H9 (cell line): ENCODE measurements around the gene TMPRSS7. TPM values are rescaled to one million over a fixed set of nuclear protein-coding genes. Genes with fewer than 3 reads are reported as not detected.

Experiments used
- DNase-seq: peaks from one replicate; pipeline ENCODE4 v3.0.0-alpha.2; 2017
- H2AFZ ChIP-seq: one replicate; pipeline ENCODE4 v1.6.1; 2013; ENCODE audit warnings: mild to moderate bottlenecking, low read length, control low read depth, moderate library complexity
- H2AK5ac ChIP-seq: 2 replicates; pipeline ENCODE4 v1.6.1; 2013; ENCODE audit warnings: low read length, control low read depth, mixed read lengths; ENCODE audit not compliant: insufficient read length
- H2BK120ac ChIP-seq: one replicate; pipeline ENCODE4 v1.6.1; 2013; ENCODE audit warnings: low read depth, mild to moderate bottlenecking, low read length, control low read depth, inconsistent platforms; ENCODE audit not compliant: poor library complexity, severe bottlenecking
- H2BK12ac ChIP-seq: 2 replicates; pipeline ENCODE4 v1.6.1; 2013; ENCODE audit warnings: low read length, control low read depth, mixed read lengths, low read depth; ENCODE audit not compliant: insufficient read length
- H2BK15ac ChIP-seq: 2 replicates; pipeline ENCODE4 v1.6.1; 2013; ENCODE audit warnings: low read depth, low read length, control low read depth
- H2BK20ac ChIP-seq: one replicate; pipeline ENCODE4 v1.6.1; 2013; ENCODE audit warnings: low read depth, mild to moderate bottlenecking, low read length, control low read depth, inconsistent platforms; ENCODE audit not compliant: poor library complexity, severe bottlenecking
- H2BK5ac ChIP-seq: 2 replicates; pipeline ENCODE4 v1.6.1; 2013; ENCODE audit warnings: low read length, control low read depth, mixed read lengths; ENCODE audit not compliant: insufficient read length
- H3K14ac ChIP-seq: 2 replicates; pipeline ENCODE4 v1.6.1; 2013; ENCODE audit warnings: low read length, control low read depth; ENCODE audit not compliant: insufficient read depth
- H3K18ac ChIP-seq: 2 replicates; pipeline ENCODE4 v1.6.1; 2013; ENCODE audit warnings: low read depth, mild to moderate bottlenecking, mixed read lengths, low read length, control low read depth; ENCODE audit not compliant: insufficient read length
- H3K23ac ChIP-seq: 2 replicates; pipeline ENCODE4 v1.6.1; 2013; ENCODE audit warnings: low read length, control low read depth, mixed read lengths, low read depth; ENCODE audit not compliant: insufficient read length
- H3K23me2 ChIP-seq: 2 replicates; pipeline ENCODE4 v1.6.1; 2013; ENCODE audit warnings: low read depth, mild to moderate bottlenecking, mixed read lengths, low read length, control low read depth; ENCODE audit not compliant: insufficient read length, poor library complexity, severe bottlenecking
- H3K27ac ChIP-seq: 2 replicates; pipeline ENCODE4 v1.5.1; 2013; ENCODE audit warnings: low read length, control low read depth, mixed read lengths, low read depth; ENCODE audit not compliant: insufficient read length
- H3K27me3 ChIP-seq: 2 replicates; pipeline ENCODE4 v1.6.1; 2013; ENCODE audit warnings: low read length, control low read depth, inconsistent platforms; ENCODE audit not compliant: insufficient read depth
- H3K4ac ChIP-seq: 2 replicates; pipeline ENCODE4 v1.6.1; 2013; ENCODE audit warnings: low read depth, mild to moderate bottlenecking, control low read depth, inconsistent platforms, low read length, moderate library complexity
- H3K4me1 ChIP-seq: 2 replicates; pipeline ENCODE4 v1.6.1; 2013; ENCODE audit warnings: low read length, control low read depth, inconsistent platforms; ENCODE audit not compliant: insufficient read depth
- H3K4me2 ChIP-seq: 2 replicates; pipeline ENCODE4 v1.6.1; 2013; ENCODE audit warnings: low read length, control low read depth, mixed read lengths; ENCODE audit not compliant: insufficient read length, insufficient read depth
- H3K56ac ChIP-seq: 2 replicates; pipeline ENCODE4 v1.6.1; 2013; ENCODE audit warnings: low read depth, mild to moderate bottlenecking, mixed read lengths, low read length, control low read depth; ENCODE audit not compliant: insufficient read length
- H3K79me1 ChIP-seq: 2 replicates; pipeline ENCODE4 v1.6.1; 2013; ENCODE audit warnings: low read depth, mild to moderate bottlenecking, moderate library complexity, low read length, control low read depth, inconsistent platforms; ENCODE audit not compliant: insufficient read depth, poor library complexity, severe bottlenecking
- H3K79me2 ChIP-seq: 2 replicates; pipeline ENCODE4 v1.6.1; 2013; ENCODE audit warnings: low read length, control low read depth, inconsistent platforms; ENCODE audit not compliant: insufficient read depth
- H3K9ac ChIP-seq: 2 replicates; pipeline ENCODE4 v1.6.1; 2013; ENCODE audit warnings: low read length, control low read depth, mixed read lengths; ENCODE audit not compliant: insufficient read length; ENCODE audit errors: extremely low read depth
- H3K9me3 ChIP-seq: one replicate; pipeline ENCODE4 v1.6.1; 2013; ENCODE audit warnings: low read depth, low read length, inconsistent platforms; ENCODE audit not compliant: control insufficient read depth
- H3T11ph ChIP-seq: one replicate; pipeline ENCODE4 v1.6.1; 2013; ENCODE audit warnings: mild to moderate bottlenecking, low read length, control low read depth, inconsistent platforms
- H4K20me1 ChIP-seq: one replicate; pipeline ENCODE4 v1.6.1; 2013; ENCODE audit not compliant: control insufficient read depth, insufficient read length, insufficient read depth
- H4K5ac ChIP-seq: 2 replicates; pipeline ENCODE4 v1.6.1; 2013; ENCODE audit warnings: low read depth, mild to moderate bottlenecking, mixed read lengths, low read length, control low read depth; ENCODE audit not compliant: insufficient read length
- H4K8ac ChIP-seq: replicated peaks from 2 replicates; pipeline ENCODE4 v1.6.1; 2013; ENCODE audit warnings: low read length, control low read depth, mixed read lengths, low read depth; ENCODE audit not compliant: insufficient read length
- H4K91ac ChIP-seq: 2 replicates; pipeline ENCODE4 v1.6.1; 2013; ENCODE audit warnings: low read depth, mild to moderate bottlenecking, moderate library complexity, mixed read lengths, low read length, control low read depth; ENCODE audit not compliant: insufficient read length
- H3K27ac Mint-ChIP-seq, 3 experiments: 2 replicates in 2 of 3; 3 replicates in 1 of 3; pipeline ENCODE4 v1.8.0; 2020 to 2021; ENCODE audit warnings: mixed read lengths in 3 of 3, mild to moderate bottlenecking in 1 of 3, moderate library complexity in 1 of 3
- H3K27me3 Mint-ChIP-seq: 2 replicates; pipeline ENCODE4 v1.8.0; 2021; ENCODE audit warnings: low read depth, mild to moderate bottlenecking, moderate library complexity, mixed read lengths
- H3K36me3 Mint-ChIP-seq, 3 experiments: 2 replicates in 2 of 3; 3 replicates in 1 of 3; pipeline ENCODE4 v1.8.0; 2020 to 2021; ENCODE audit warnings: low read depth in 3 of 3, mixed read lengths in 3 of 3; ENCODE audit not compliant: insufficient read depth in 1 of 3
- H3K4me1 Mint-ChIP-seq, 2 experiments: 2 replicates each; pipeline ENCODE4 v1.8.0; 2020; ENCODE audit warnings: mixed read lengths in 2 of 2
- H3K4me3 Mint-ChIP-seq, 2 experiments: 2 replicates in 1 of 2; 3 replicates in 1 of 2; pipeline ENCODE4 v1.8.0; 2020 to 2021; ENCODE audit warnings: mild to moderate bottlenecking in 2 of 2, mixed read lengths in 2 of 2, moderate library complexity in 1 of 2
- H3K9me3 Mint-ChIP-seq, 2 experiments: 2 replicates in 1 of 2; 3 replicates in 1 of 2; pipeline ENCODE4 v1.8.0; 2020; ENCODE audit warnings: mild to moderate bottlenecking in 2 of 2, mixed read lengths in 2 of 2, moderate library complexity in 1 of 2
- WGBS: extraction: QIAGEN DNeasy Blood & Tissue Kit; methylation state at CpG from one replicate; pipeline ENCODE4 v1.1.7; 2013; ENCODE audit warnings: missing lambda C conversion rate, low lambda C conversion rate, mixed read lengths; ENCODE audit not compliant: insufficient read length; ENCODE audit errors: extremely low coverage; 5-methylcytosine and 5-hydroxymethylcytosine counted together
- total RNA-seq: library from RNA; stranded (reverse); gene quantifications from 2 replicates; pipeline ENCODE4 v1.2.1, GENCODE V29; 2021
- TF ChIP-seq, protein P1 (sequence below): fragments of 200-600 bp; sonication (generic); conservative IDR thresholded peaks from 3 replicates; pipeline ENCODE4 v1.8.0; 2021; ENCODE audit warnings: antibody characterized with exemption, mild to moderate bottlenecking

TMPRSS7 gene
- total RNA-seq, 1 experiment from 2014 or later = not detected

DNA sequence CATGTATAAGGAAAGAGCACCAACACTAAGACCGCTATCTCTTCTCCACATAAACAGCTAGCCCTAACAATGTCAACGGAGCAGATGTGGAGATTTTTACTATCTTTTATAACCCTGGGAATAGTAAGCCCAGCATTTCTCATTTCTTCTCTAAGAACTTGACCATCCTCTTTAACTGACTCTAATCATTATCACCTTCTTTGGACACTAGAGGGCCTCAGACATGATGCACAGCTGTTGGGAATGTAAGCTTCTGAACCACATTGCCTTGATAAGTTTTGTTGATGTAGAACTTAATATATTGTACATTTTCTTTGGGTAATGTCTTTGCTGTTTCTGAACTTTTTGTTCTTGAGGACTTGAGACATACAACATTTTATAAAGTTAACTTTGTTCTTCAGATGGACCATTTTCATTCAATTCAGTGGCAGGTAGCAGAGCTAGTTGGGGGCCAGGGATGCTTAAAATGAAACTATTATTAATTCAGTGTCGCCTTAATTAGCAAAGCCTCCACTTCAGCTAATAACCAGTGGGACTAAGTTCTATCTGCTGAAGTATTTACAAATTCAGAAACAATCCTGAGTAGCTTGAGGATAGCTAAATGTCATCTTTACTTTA, 45.4 kb upstream of the TMPRSS7 start:
- Histone ChIP-seq H2BK5ac (no peak overlapping the region), H3K27ac (no peak overlapping the region), H4K20me1 (no peaks in the 10 kb centered on the region), H2BK120ac (no peak overlapping the region), H3K4me2 (no peak overlapping the region), H3K9me3 (no peaks in the 10 kb centered on the region), H3K4ac (no peak overlapping the region), H3K79me1 (no peaks in the 10 kb centered on the region), H2BK12ac (no peak overlapping the region), H2AK5ac (no peak overlapping the region), H4K8ac (no peak overlapping the region), H4K91ac (no peak overlapping the region), H2BK15ac (no peak overlapping the region), H3K79me2 (no peaks in the 10 kb centered on the region), H2BK20ac (no peak overlapping the region), H3K56ac (no peak overlapping the region), H3T11ph (no peak overlapping the region), H3K4me1 (0 out of 2 replicates have a peak, but pooled peaks cover 2% of the 10 kb centered on the region), H3K14ac (no peak overlapping the region), H3K27me3 (no peaks in the 10 kb centered on the region), H3K23ac (no peak overlapping the region), H3K9ac (no peak overlapping the region), H3K18ac (no peak overlapping the region), H2AFZ (no peak overlapping the region), H3K23me2 (no peaks in the 10 kb centered on the region), H4K5ac (no peak overlapping the region)
- TF ChIP-seq, protein P1, sequence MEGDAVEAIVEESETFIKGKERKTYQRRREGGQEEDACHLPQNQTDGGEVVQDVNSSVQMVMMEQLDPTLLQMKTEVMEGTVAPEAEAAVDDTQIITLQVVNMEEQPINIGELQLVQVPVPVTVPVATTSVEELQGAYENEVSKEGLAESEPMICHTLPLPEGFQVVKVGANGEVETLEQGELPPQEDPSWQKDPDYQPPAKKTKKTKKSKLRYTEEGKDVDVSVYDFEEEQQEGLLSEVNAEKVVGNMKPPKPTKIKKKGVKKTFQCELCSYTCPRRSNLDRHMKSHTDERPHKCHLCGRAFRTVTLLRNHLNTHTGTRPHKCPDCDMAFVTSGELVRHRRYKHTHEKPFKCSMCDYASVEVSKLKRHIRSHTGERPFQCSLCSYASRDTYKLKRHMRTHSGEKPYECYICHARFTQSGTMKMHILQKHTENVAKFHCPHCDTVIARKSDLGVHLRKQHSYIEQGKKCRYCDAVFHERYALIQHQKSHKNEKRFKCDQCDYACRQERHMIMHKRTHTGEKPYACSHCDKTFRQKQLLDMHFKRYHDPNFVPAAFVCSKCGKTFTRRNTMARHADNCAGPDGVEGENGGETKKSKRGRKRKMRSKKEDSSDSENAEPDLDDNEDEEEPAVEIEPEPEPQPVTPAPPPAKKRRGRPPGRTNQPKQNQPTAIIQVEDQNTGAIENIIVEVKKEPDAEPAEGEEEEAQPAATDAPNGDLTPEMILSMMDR = peak; percentile 78
- H3K27me3 Mint-ChIP-seq = no peaks in the 10 kb centered on the region
- no peak overlapping the region for H3K4me3 Mint-ChIP-seq
- H3K4me1 Mint-ChIP-seq = peaks cover 6 to 8% of the 10 kb centered on the region in 2 experiments
- no peak for DNase-seq
- WGBS = no CpG with 5 or more reads among the region's 3 CpGs
- no peak overlapping the region for H3K27ac Mint-ChIP-seq
- no peaks in the 10 kb centered on the region for H3K9me3 Mint-ChIP-seq
- peaks cover 9 to 27% (median 27%) of the 10 kb centered on the region in 3 experiments; a peak in 6 of 7 replicates for H3K36me3 Mint-ChIP-seq
